ENCODE results near the gene ATAD2B.

Gene ATAD2B

GRCh38 chr2:23912054-23912453 is 14.9 kb downstream of the ATAD2B start:
- no peak for TF ChIP-seq CTCF (IDR thresholded peaks at IDR 0.05; ENCODE audit: borderline replicate concordance, insufficient read depth, low read depth, low read length)
- no peak overlapping the region for H3K4me3 ChIP-seq (ENCODE audit: low read depth, low read length)

GRCh38 chr2:23905155-23905554 is 21.8 kb downstream of the ATAD2B start:
- TF ChIP-seq CTCF (IDR thresholded peaks at IDR 0.05; ENCODE audit: borderline replicate concordance, insufficient read depth, low read depth, low read length) = no peak
- H3K4me3 ChIP-seq (ENCODE audit: low read depth, low read length) = no peak overlapping the region

- no peak for TF ChIP-seq CTCF (IDR thresholded peaks at IDR 0.05; ENCODE audit: borderline replicate concordance, insufficient read depth, low read depth, low read length)
- H3K4me3 ChIP-seq (ENCODE audit: low read depth, low read length) = no peak overlapping the region
Measured at GRCh38 chr2:23904692-23905091, 22.2 kb downstream of the ATAD2B start.

GRCh38 chr2:23904215-23904614 is 22.7 kb downstream of the ATAD2B start:
- no peak overlapping the region for H3K4me3 ChIP-seq (ENCODE audit: low read depth, low read length)
- no peak for TF ChIP-seq CTCF (IDR thresholded peaks at IDR 0.05; ENCODE audit: borderline replicate concordance, insufficient read depth, low read depth, low read length)

GRCh38 chr2:23903034-23903433 is 23.9 kb downstream of the ATAD2B start:
- no peak for TF ChIP-seq CTCF (IDR thresholded peaks at IDR 0.05; ENCODE audit: borderline replicate concordance, insufficient read depth, low read depth, low read length)
- H3K4me3 ChIP-seq (ENCODE audit: low read depth, low read length) = no peak overlapping the region

GRCh38 chr2:23901966-23902846 is 24.7 kb downstream of the ATAD2B start:
- TF ChIP-seq CTCF (IDR thresholded peaks at IDR 0.05; ENCODE audit: borderline replicate concordance, insufficient read depth, low read depth, low read length) = no peak
- no peak overlapping the region for H3K4me3 ChIP-seq (ENCODE audit: low read depth, low read length)

All from GM12875 (cell line).